ENCODE data around the gene CLCN5. TPM values are rescaled to one million over a fixed set of nuclear protein-coding genes. Genes with fewer than 3 reads are reported as not detected.

Gene CLCN5
- total RNA-seq, 1 donor from 2014 or later, result 36.4 TPM

- no peaks in the 10 kb centered on the region for H3K9me3 Mint-ChIP-seq
- H3K4me3 Mint-ChIP-seq, result no peak overlapping the region
- TF ChIP-seq CTCF (conservative IDR thresholded peaks at IDR 0.05), result no peak
- H3K27ac Mint-ChIP-seq, result no peak overlapping the region
- H3K27me3 Mint-ChIP-seq, result no peaks in the 10 kb centered on the region
- H3K4me1 Mint-ChIP-seq (ENCODE audit: unreplicated experiment), result no peaks in the 10 kb centered on the region
- H3K36me3 Mint-ChIP-seq, result no peaks in the 10 kb centered on the region
- no peak for DNase-seq (ENCODE audit: extremely low spot score, unreplicated experiment)
Measured at GRCh38 chrX:50111742-50112141, 189.3 kb downstream of the CLCN5 start.

- Mint-ChIP-seq H3K9me3 (no peaks in the 10 kb centered on the region), H3K36me3 (no peaks in the 10 kb centered on the region), H3K4me3 (no peak overlapping the region)
Measured at GRCh38 chrX:50114113-50114512, 191.7 kb downstream of the CLCN5 start.

GRCh38 chrX:50115973-50116372 is 193.6 kb downstream of the CLCN5 start:
- Mint-ChIP-seq H3K4me3 (no peak overlapping the region), H3K36me3 (no peaks in the 10 kb centered on the region), H3K27ac (no peak overlapping the region), H3K27me3 (no peaks in the 10 kb centered on the region), H3K9me3 (no peaks in the 10 kb centered on the region), H3K4me1 (ENCODE audit: unreplicated experiment) (no peaks in the 10 kb centered on the region)
- no peak for DNase-seq (ENCODE audit: extremely low spot score, unreplicated experiment)
- no peak for TF ChIP-seq CTCF (conservative IDR thresholded peaks at IDR 0.05)

More at GRCh38 chrX:50114113-50114512, 191.7 kb downstream of the CLCN5 start:
- TF ChIP-seq CTCF (conservative IDR thresholded peaks at IDR 0.05), result no peak
- Mint-ChIP-seq H3K4me1 (ENCODE audit: unreplicated experiment) (no peaks in the 10 kb centered on the region), H3K27me3 (no peaks in the 10 kb centered on the region), H3K27ac (no peak overlapping the region)
- DNase-seq (ENCODE audit: extremely low spot score, unreplicated experiment), result no peak

- no peak for TF ChIP-seq CTCF (conservative IDR thresholded peaks at IDR 0.05)
- DNase-seq (ENCODE audit: extremely low spot score, unreplicated experiment), result no peak
- no peaks in the 10 kb centered on the region for H3K9me3 Mint-ChIP-seq
Measured at GRCh38 chrX:50117476-50117875, 195.1 kb downstream of the CLCN5 start.

GRCh38 chrX:50125480-50125879 is 203.1 kb downstream of the CLCN5 start:
- H3K27me3 Mint-ChIP-seq, result no peaks in the 10 kb centered on the region
- H3K36me3 Mint-ChIP-seq, result no peaks in the 10 kb centered on the region
- TF ChIP-seq CTCF (conservative IDR thresholded peaks at IDR 0.05), result no peak
- no peak for DNase-seq (ENCODE audit: extremely low spot score, unreplicated experiment)
- no peaks in the 10 kb centered on the region for H3K9me3 Mint-ChIP-seq
- H3K27ac Mint-ChIP-seq, result no peak overlapping the region
- no peaks in the 10 kb centered on the region for H3K4me1 Mint-ChIP-seq (ENCODE audit: unreplicated experiment)
- no peak overlapping the region for H3K4me3 Mint-ChIP-seq

More at GRCh38 chrX:50117476-50117875, 195.1 kb downstream of the CLCN5 start:
- Mint-ChIP-seq H3K27ac (no peak overlapping the region), H3K27me3 (no peaks in the 10 kb centered on the region), H3K36me3 (no peaks in the 10 kb centered on the region), H3K4me3 (no peak overlapping the region), H3K4me1 (ENCODE audit: unreplicated experiment) (no peaks in the 10 kb centered on the region)

- Mint-ChIP-seq H3K4me3 (no peak overlapping the region), H3K27me3 (no peaks in the 10 kb centered on the region), H3K4me1 (ENCODE audit: unreplicated experiment) (no peaks in the 10 kb centered on the region), H3K9me3 (no peaks in the 10 kb centered on the region), H3K36me3 (no peaks in the 10 kb centered on the region), H3K27ac (no peak overlapping the region)
- no peak for TF ChIP-seq CTCF (conservative IDR thresholded peaks at IDR 0.05)
- DNase-seq (ENCODE audit: extremely low spot score, unreplicated experiment), result no peak
Measured at GRCh38 chrX:50147972-50148371, 225.6 kb downstream of the CLCN5 start.
